ENCODE data around the gene ARID1B. TPM values are rescaled to one million over a fixed set of nuclear protein-coding genes. Genes with fewer than 3 reads are reported as not detected.
A peak's percentile ranks its signal among the peaks of the same experiment; 100 is the strongest.

Gene ARID1B
- total RNA-seq, 6 experiments from 2014 or later: 23.2 to 35.3 (median 30.7) TPM

GRCh38 chr6:156795825-156796224, 18.6 kb downstream of the ARID1B start:
- ATAC-seq (peak in 1 of 4 donors; percentile 25), DNase-seq (no peak)
- Histone ChIP-seq H3K36me3 (no peaks in the 10 kb centered on the region), H3K27me3 (no peaks in the 10 kb centered on the region), H3K4me1 (peaks cover 0 to 27% (median 11%) of the 10 kb centered on the region in 4 donors), H3K9me3 (no peaks in the 10 kb centered on the region), H3K27ac (no peak overlapping the region), H3K4me3 (peak overlapping the region in 1 of 3 donors; percentile 28)
- intact Hi-C loops (cut with DNase I): no loop called here
- TF ChIP-seq POLR2A (IDR thresholded peaks at IDR 0.05): no peak
- no peak for TF ChIP-seq CTCF (IDR thresholded peaks at IDR 0.05)
- WGBS (ENCODE audit: insufficient coverage, low coverage, low lambda C conversion rate, missing lambda C conversion rate): 49% methylated on average over 4 of the region's 9 CpGs

- DNase-seq (no peak), ATAC-seq (no peak)
- H3K4me3 ChIP-seq: no peak overlapping the region
- H3K27me3 ChIP-seq: no peaks in the 10 kb centered on the region
- intact Hi-C loops (cut with DNase I): no loop called here
- H3K36me3 ChIP-seq: no peaks in the 10 kb centered on the region
- no peaks in the 10 kb centered on the region for H3K9me3 ChIP-seq
- H3K27ac ChIP-seq: no peak overlapping the region
- TF ChIP-seq CTCF (IDR thresholded peaks at IDR 0.05): no peak
- TF ChIP-seq POLR2A (IDR thresholded peaks at IDR 0.05): no peak
- WGBS (ENCODE audit: insufficient coverage, low coverage, low lambda C conversion rate, missing lambda C conversion rate): 33% methylated on average over 1 of the region's 3 CpGs
- peaks cover 0 to 25% (median 7%) of the 10 kb centered on the region in 4 donors for H3K4me1 ChIP-seq
These were observed 19.4 kb downstream of the ARID1B start for GRCh38 chr6:156796627-156797026.

- Histone ChIP-seq H3K36me3 (no peaks in the 10 kb centered on the region), H3K27me3 (no peaks in the 10 kb centered on the region), H3K4me3 (no peak overlapping the region), H3K9me3 (no peaks in the 10 kb centered on the region), H3K4me1 (peaks cover 0 to 36% (median 6%) of the 10 kb centered on the region in 4 donors), H3K27ac (no peak overlapping the region)
- intact Hi-C loops (cut with DNase I): no loop called here
- WGBS (ENCODE audit: insufficient coverage, low coverage, low lambda C conversion rate, missing lambda C conversion rate): 86% methylated on average over 9 of the region's 19 CpGs
- ATAC-seq: peak in 1 of 4 donors; percentile 23
- no peak for DNase-seq
- TF ChIP-seq CTCF (IDR thresholded peaks at IDR 0.05): no peak
- TF ChIP-seq POLR2A (IDR thresholded peaks at IDR 0.05): no peak
These were observed 20.9 kb downstream of the ARID1B start for GRCh38 chr6:156797901-156798735.

- intact Hi-C loops (cut with DNase I): no loop called here
- WGBS (ENCODE audit: insufficient coverage, low coverage, low lambda C conversion rate, missing lambda C conversion rate): 19% methylated on average over 6 of the region's 6 CpGs
These were observed 24.5 kb downstream of the ARID1B start for GRCh38 chr6:156801712-156802111.

More at GRCh38 chr6:156801712-156802111, 24.5 kb downstream of the ARID1B start:
- ATAC-seq (peak in 3 of 4 donors; percentile 57 to 68 (median 65)), DNase-seq (no peak)
- no peaks in the 10 kb centered on the region for H3K27me3 ChIP-seq
- no peaks in the 10 kb centered on the region for H3K36me3 ChIP-seq
- no peak for TF ChIP-seq POLR2A (IDR thresholded peaks at IDR 0.05)
- TF ChIP-seq CTCF (IDR thresholded peaks at IDR 0.05): no peak
- no peaks in the 10 kb centered on the region for H3K9me3 ChIP-seq
- H3K4me1 ChIP-seq: peaks cover 0 to 18% (median 0%) of the 10 kb centered on the region in 4 donors
- H3K4me3 ChIP-seq: no peak overlapping the region
- peak overlapping the region in 2 of 3 donors; percentile 5 to 29 for H3K27ac ChIP-seq
